ENCODE measurements around the gene ANKH. TPM values are rescaled to one million over a fixed set of nuclear protein-coding genes. Genes with fewer than 3 reads are reported as not detected.

Gene ANKH
- total and polyA plus RNA-seq, 8 donors, result 6.6 to 57.5 (median 10.6) TPM

GRCh38 chr5:14810282-14810681, 61.3 kb downstream of the ANKH start:
- TF ChIP-seq CTCF (IDR thresholded peaks at IDR 0.05), result no peak
- no peak overlapping the region for H3K4me3 ChIP-seq
- peak overlapping the region; percentile 39 to 80 for H3K27ac ChIP-seq
- intact Hi-C loops (cut with DNase I), result no loop called here
- DNase-seq, result no peak
- peaks cover 0 to 19% of the 10 kb centered on the region in 2 donors for H3K4me1 ChIP-seq
- H3K9me3 ChIP-seq, result no peaks in the 10 kb centered on the region
- H3K27me3 ChIP-seq, result no peaks in the 10 kb centered on the region
- H3K36me3 ChIP-seq, result no peaks in the 10 kb centered on the region
- ATAC-seq, result no peak

- DNase-seq, result peak in 2 of 4 donors; percentile 9 to 64
Observed at GRCh38 chr5:14809369-14810155, 62.0 kb downstream of the ANKH start.

GRCh38 chr5:14807471-14807870, 64.1 kb downstream of the ANKH start:
- peaks cover 0 to 19% of the 10 kb centered on the region in 2 donors for H3K4me1 ChIP-seq
- no peak overlapping the region for H3K27ac ChIP-seq
- H3K27me3 ChIP-seq, result no peaks in the 10 kb centered on the region
- no peaks in the 10 kb centered on the region for H3K36me3 ChIP-seq
- H3K9me3 ChIP-seq, result no peaks in the 10 kb centered on the region
- intact Hi-C loops (cut with DNase I), result no loop called here
- no peak for DNase-seq
- H3K4me3 ChIP-seq, result no peak overlapping the region
- ATAC-seq, result no peak
- TF ChIP-seq CTCF (IDR thresholded peaks at IDR 0.05), result no peak

More at GRCh38 chr5:14809369-14810155, 62.0 kb downstream of the ANKH start:
- Histone ChIP-seq H3K4me1 (peaks cover 0 to 19% of the 10 kb centered on the region in 2 donors), H3K27me3 (no peaks in the 10 kb centered on the region), H3K36me3 (no peaks in the 10 kb centered on the region), H3K9me3 (no peaks in the 10 kb centered on the region), H3K27ac (peak overlapping the region; percentile 39 to 80), H3K4me3 (no peak overlapping the region)
- ATAC-seq, result peak; percentile 89
- no peak for TF ChIP-seq CTCF (IDR thresholded peaks at IDR 0.05)
- intact Hi-C loops (cut with DNase I), result no loop called here

- DNase-seq (peak in 2 of 4 donors; percentile 26 to 40), ATAC-seq (peak; percentile 52)
- Histone ChIP-seq H3K27ac (no peak overlapping the region), H3K4me1 (peaks cover 0 to 19% of the 10 kb centered on the region in 2 donors), H3K9me3 (no peaks in the 10 kb centered on the region), H3K36me3 (no peaks in the 10 kb centered on the region), H3K27me3 (no peaks in the 10 kb centered on the region), H3K4me3 (no peak overlapping the region)
- no peak for TF ChIP-seq CTCF (IDR thresholded peaks at IDR 0.05)
- intact Hi-C loops (cut with DNase I), result no loop called here
Observed at GRCh38 chr5:14806456-14806855, 65.1 kb downstream of the ANKH start.

GRCh38 chr5:14802541-14802940, 69.0 kb downstream of the ANKH start:
- DNase-seq, result no peak
- no peak for TF ChIP-seq CTCF (IDR thresholded peaks at IDR 0.05)
- intact Hi-C loops (cut with DNase I), result no loop called here

More at GRCh38 chr5:14802541-14802940, 69.0 kb downstream of the ANKH start:
- Histone ChIP-seq H3K27me3 (no peaks in the 10 kb centered on the region), H3K4me1 (no peaks in the 10 kb centered on the region), H3K36me3 (no peaks in the 10 kb centered on the region), H3K27ac (no peak overlapping the region), H3K9me3 (no peaks in the 10 kb centered on the region), H3K4me3 (no peak overlapping the region)
- no peak for ATAC-seq

Measured in left lung (tissue), 10 donors.